Fibroblast of the conjunctiva (primary cell): ENCODE results near the gene L1CAM.

Source experiments
- DNase-seq: peaks from one replicate; pipeline ENCODE4 v3.0.0-alpha.2; 2010; ENCODE audit warnings: low read depth

The L1CAM gene, protein sequence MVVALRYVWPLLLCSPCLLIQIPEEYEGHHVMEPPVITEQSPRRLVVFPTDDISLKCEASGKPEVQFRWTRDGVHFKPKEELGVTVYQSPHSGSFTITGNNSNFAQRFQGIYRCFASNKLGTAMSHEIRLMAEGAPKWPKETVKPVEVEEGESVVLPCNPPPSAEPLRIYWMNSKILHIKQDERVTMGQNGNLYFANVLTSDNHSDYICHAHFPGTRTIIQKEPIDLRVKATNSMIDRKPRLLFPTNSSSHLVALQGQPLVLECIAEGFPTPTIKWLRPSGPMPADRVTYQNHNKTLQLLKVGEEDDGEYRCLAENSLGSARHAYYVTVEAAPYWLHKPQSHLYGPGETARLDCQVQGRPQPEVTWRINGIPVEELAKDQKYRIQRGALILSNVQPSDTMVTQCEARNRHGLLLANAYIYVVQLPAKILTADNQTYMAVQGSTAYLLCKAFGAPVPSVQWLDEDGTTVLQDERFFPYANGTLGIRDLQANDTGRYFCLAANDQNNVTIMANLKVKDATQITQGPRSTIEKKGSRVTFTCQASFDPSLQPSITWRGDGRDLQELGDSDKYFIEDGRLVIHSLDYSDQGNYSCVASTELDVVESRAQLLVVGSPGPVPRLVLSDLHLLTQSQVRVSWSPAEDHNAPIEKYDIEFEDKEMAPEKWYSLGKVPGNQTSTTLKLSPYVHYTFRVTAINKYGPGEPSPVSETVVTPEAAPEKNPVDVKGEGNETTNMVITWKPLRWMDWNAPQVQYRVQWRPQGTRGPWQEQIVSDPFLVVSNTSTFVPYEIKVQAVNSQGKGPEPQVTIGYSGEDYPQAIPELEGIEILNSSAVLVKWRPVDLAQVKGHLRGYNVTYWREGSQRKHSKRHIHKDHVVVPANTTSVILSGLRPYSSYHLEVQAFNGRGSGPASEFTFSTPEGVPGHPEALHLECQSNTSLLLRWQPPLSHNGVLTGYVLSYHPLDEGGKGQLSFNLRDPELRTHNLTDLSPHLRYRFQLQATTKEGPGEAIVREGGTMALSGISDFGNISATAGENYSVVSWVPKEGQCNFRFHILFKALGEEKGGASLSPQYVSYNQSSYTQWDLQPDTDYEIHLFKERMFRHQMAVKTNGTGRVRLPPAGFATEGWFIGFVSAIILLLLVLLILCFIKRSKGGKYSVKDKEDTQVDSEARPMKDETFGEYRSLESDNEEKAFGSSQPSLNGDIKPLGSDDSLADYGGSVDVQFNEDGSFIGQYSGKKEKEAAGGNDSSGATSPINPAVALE

DNA sequence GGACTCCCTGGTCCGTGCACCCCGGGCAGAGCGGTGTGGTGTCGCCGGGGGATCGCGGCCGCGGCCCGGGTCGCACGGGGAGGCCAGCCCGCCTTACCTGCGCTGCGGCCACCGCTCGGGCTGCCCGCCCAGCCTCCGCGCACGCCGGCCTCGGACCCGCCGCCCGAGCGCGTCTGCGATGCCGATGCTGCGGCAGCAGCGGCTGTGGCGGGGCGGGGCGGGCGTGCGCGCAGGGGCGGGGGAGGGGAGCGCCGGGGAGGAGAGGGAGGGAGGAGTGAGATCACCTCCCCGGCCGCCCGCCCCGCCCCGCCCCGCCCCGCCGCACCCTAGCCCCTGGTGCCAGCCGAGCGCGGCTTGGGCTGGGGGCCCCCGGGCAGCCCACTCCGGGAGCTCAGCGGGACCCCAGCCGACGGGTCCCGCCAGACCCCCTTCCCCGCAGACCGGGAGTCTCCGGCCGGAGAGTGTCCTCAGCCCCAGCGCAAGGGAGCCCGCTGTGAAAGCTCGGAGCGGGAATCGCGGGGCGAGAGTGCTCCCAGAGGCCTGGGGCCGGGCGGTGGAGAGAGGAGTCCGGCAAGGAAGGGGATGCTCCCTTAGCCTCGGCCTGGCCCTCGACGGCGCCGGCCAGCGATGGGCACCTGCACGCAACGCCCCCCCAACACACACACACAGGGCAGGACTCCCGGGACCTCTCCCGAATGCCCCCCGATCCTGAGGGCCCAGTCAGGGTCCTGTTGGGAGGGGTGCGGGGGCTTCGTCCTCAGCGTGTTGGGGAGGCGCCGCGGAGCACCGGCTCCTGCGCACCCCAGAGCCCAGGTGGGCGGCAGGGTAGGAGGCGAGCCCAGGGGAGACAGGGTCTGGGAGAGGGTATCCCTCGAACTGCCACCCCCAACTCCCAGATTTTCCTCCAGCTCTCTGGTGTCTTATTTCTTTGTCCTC is at the start of gene L1CAM:
L1CAM (minus strand) TSS at position 206 of the 936 bp plus-strand sequence. CDS start 10,337 bp downstream, outside the sequence.
- DNase-seq = no peak

DNA sequence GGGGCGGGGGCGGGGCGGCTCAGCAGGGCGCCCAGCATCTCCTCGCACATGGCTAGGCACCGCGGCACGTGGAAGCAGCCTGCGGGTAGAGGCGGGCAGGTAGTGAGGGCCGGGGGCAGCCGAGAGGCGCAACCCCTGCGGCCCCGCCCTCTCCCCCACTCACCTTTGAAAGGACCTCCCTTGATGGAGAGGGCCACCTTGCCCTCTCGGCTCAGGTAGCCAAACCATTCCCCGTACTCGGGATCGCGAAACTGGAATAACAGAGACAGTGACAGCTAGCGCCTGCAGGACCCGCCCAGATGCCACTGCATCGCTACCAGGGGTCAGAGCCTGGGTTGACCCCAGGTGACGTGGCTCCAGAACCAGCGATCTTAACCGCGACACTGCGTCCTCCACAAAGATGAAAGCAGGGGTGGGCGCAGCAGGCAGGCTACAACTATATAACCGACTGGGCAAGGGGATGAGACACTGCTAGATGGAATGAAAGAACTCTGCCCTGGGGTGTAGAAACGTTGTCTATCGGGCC is 49.4 kb upstream of the L1CAM start:
- DNase-seq = no peak

DNA sequence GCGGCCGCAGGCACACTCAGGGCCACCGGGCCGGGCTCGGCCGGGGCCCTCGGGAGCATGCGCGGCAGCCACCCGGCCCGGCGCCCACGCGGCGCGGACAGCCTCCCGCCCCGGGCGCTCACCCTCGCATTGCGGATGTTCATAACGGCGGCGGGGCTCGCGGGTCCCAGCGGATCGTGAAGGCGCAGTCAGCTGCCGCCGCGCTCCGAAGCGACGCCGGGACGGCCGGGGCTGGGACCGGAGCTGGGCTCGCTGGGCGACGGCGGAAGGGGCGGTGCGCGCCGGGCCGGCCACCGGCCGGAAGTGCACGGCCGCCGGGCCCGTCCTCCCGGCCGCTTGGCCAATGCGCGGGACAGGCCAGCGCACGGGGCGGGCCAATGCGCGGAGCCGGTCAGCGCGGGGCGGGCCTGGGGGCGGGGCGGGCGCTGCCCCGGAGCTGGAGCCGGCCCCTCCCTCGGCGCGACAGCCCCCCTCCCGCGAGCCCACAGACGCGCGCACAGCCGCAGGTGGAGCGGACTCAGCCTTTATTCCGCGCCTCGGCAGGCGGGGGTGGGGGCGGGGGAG is 48.9 kb upstream of the L1CAM start, which contains the start of gene NAA10:
NAA10 (minus strand) TSS at position 276 of the 564 bp plus-strand sequence; CDS start at position 143, 133 bp downstream.
- DNase-seq = peak; percentile 36

DNA sequence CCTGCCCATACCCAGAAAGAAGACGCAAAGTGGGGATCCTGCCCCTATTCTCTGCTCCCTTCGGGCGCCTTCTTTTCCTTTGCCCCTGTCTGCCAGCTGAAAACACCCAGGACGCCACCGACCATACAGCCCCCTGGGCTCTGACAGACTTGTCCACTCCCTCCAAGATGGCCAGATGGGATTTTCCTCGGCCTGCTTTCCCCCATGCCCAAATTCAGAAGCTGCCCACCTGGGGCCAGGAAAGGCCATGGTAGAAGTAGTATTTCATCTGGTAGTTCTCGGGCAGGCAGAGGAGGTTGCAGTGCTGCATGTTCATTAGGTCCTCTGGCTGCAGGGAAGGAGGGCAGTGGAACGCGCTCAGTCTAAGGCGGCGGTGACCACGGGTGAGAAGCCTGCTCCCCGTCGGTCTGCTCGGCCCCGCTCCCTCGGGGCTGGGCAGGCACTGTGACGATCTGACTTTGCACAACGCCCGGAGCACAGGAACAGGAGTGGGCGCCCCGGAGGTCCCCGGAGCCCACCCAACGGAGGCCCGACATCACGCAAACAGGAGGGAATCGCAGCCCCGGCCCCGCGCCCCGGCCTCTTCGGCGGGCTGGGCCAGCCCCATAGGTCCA is 48.3 kb upstream of the L1CAM start:
- DNase-seq = no peak

DNA sequence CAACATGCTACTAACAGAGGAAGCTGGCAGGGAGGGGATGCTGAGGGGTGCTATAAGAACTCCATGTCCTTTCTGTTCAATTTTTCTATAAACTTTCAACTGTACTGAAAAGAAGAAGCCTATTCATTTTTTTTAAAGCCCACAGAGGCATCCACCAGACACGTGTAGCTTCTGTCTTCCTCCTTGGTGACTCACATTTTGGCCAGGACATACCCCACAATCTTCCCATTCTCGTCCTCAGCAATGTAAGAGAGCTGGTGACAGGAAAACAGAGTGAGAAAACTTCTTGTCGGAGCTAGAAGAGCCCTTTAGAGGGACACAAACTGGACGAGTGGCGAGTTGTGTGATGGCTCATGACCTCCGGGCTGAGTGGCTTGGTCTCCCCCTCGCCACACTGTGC is 47.8 kb upstream of the L1CAM start:
- no peak for DNase-seq

DNA sequence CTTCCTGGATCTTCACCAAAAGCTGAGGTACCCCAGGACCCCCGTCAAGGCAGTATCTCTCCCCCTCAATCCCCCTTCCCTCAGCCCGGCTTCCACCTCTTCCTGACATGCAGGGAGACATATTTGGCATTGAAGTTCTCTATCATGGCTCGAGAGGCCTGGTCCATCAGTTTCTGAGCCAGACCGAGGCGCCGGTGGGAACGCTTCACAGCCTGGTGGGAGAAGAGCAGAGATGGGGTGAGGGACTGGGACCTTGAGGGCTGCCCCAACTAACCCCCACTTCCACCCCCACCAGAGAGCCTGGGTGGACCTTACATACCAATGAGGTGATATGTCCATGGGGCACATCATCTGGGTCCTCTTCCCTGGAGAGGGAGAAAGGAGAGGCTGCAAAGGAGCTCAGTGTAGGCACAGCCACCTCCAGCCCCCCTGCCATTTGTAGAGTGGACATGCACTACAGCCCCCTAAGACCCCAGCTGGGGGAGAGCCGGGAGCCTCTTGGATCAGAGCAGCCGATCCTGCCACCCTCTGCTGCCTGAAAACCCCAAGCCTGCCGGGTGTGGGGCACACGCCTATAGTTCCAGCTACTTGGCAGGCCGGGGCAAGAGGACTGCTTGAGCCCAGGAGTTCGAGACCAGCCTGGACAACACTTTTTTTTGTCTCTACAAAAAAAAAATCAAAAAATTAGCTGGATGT is 46.4 kb upstream of the L1CAM start:
- DNase-seq = no peak

DNA sequence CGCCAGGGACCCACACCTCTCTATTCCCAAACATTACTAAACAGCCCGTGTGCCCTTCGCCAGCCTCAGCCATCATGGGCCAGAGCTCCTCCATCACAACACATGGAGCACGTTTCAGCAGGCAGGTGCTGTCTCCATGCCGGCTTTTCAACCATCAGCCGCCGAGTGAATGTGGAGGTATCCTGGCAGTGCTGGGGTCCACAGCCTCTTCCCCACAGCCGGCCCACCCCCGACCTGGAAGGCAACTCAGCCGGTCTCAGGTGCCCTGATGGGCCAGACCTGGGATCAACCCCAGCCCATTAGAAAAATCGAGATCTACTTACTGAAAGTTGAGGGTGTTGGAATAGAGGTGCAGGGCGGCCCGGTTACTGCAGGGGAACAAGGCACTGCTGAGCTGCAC is 45.8 kb upstream of the L1CAM start:
- no peak for DNase-seq

DNA sequence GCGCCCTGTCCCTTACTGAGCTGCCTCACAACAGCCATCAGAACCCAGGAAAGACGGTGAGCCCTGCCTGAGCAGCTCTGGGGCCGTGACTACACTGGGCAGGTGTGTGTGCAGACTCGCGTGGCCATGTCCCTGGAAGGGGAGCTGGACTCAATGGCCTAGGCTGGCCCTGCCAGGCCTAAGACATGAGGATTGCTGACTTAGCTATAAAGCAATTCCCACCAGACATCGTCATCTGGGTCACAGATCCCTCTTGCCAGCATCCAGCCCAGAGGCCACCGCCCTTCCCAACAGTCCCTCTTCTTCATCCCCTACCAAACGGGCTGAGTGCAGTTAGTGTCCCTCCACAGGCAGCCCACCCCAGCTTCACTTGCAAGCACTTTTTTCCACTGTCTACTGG is 45.2 kb upstream of the L1CAM start:
- no peak for DNase-seq

DNA sequence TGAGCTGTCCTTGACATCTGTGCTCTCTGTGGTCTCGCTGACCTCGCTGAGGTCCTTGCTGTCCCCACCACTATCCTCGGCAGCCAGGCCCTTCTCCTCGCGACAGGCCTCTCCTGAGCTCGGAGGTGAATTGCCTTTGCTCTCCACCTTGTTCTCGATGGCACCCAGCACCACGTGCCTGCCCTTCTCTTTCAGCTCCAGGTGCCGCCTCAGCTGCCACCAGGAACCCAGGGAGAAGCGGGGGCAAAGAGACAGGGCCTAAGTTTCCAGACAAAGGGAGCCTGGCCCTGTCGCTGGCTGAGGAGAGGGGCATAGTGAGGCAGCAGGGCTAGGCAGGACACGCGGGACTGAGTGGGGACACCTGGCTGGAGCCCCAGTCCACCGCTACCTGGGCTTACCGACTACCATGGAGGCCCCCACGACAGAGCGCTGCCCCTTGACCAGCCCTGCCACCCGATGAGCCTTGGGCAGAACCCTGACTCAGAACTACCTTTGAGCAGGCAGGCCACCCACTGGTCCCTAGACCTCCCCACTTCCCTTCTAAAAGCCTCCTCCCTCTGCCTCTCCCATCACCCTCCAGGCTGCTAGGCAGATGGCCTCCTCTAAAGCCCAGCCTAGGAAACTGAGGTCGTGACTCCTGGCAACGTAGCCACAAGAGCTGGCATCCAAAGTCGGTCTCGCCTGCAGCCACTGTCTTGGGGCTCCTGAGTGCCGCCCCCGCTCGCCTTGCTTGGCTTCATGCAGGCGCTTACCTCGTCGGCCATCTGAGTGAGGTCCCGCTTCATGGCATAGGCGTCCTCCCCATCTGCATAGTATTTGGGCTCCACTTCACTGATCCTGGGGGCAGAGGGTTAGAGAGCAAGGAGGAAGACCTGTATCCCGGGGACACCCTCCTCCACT is 44.3 kb upstream of the L1CAM start:
- DNase-seq = no peak

DNA sequence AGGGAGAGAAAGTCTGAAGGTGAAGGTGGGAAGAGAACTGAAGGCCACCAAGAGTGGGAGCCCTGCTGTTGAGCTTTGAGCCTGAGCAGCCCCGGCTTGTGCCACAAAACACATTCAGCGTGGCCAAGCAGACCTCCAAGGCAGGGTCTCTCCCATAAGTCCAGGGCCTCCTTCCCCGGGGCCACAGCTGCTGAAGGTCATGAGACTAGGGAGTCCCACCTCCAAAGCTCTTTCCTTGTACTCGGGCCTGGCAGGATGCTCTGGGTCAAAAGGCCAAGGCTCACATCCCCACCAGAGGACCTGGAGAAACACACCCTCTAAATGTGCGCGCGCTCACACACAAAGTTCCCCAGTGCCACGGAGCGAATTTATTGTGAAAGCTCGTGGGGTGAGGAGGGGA is 43.6 kb upstream of the L1CAM start:
- DNase-seq = no peak

DNA sequence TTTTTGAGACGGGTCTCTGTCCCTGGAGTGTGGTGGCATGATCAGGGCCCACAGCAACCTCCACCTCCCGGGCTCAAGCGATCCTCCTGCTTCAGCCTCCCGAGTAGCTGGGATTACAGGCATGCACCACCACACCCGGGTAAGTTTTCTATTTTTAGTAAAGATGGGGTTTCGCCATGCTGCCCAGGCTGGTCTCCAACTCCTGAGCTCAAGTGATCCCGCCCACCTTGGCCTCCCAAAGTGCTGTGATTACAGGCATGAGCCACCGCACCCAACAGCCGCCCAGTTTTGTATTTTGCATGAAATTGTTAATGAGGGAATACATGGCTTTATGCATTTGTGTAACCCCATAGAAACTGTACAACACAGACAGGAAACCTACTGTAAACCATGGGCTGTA is 42.9 kb upstream of the L1CAM start:
- no peak for DNase-seq

DNA sequence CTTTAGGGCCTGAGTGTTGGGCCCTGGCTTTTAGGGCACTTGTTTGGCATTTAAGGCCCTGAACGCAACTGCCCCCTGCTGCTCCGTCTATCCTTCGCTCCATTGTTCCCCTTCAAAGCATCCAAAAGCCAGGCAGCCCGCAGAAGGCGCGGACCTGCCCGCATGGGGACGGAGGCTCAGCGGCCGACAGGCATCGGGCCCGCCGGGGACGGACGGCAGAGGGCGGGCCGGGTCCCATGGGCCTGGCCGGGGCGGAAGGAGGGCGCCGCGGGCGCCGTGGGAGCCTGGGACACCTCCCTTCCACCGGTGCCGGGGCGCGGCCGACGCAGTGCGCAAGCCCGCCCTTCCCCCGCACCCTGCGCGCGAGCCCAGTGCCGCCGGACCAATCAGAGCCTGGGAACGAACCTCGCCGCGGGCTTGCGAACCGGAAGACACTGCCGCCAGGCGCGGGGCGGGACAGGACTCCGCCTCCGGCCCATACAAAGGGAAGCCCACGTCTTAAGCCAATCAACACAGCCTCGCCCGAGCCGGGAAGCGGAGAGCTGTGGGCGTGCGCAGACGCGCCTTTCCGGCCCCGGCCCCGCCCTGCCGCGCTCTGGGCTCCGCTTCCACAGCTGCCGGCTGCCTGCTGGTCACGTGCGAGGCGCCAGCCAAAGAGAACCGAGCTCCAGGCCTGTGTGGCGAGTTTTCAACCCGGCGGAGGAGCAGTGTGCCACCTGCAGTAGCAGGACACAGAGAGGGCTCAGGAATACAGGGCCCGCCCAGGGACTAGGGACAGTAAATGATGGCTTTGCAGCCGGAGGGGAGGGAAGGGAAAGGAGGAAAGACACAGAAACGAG is 42.2 kb upstream of the L1CAM start:
- DNase-seq = peak; percentile 97

DNA sequence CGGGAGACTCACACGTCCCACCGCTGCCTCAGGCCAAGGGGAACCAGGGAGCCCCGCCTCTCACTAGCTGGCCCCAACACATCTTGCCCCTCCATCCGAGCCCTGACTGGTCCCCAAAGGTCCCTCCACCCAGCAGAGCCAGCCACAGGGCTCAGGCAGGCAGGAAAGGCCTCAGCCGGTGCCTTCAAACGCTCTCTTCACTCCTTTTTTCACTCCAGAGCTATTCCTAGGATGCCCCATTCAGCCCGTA is 41.6 kb upstream of the L1CAM start:
- no peak for DNase-seq

DNA sequence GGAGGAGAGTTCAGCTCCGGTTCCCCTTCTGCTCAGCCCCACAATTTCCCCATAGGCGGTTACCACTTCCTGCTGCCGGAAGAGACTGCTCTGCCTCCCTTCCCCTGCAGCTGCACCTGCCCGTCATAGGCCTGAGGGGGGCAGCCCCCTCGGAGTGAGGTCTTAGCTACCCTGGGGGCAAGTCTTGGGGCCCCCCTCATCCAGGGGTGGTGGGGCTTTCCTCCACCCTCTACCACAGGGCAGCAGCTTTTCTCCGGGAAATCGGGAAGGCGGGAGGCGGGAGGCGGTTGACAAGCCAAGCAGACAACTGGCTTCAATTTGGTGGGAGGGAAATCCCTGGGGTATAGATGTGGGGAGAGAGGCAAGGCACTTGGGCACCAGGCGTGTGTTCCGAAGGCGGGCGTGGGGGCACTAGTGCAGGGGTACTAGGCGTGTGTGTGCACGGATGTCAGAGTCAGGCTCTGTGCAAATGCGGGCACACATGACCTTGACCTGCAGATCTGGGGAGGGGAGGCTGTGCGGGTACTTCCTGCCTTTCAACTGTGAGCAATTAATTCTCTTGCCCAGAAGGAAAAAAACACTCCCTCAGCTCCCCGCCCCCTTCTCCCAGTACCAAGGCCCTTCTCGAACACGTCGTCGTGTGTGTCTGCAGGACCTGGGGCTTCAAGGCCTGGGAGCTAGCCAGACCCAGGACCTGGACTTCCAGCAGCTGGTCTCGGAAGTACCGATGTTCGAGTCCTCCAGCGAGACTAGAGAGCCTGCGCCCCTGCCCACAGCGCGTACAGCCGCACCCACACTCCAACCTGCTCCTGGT is 41.1 kb upstream of the L1CAM start:
- DNase-seq = no peak

DNA sequence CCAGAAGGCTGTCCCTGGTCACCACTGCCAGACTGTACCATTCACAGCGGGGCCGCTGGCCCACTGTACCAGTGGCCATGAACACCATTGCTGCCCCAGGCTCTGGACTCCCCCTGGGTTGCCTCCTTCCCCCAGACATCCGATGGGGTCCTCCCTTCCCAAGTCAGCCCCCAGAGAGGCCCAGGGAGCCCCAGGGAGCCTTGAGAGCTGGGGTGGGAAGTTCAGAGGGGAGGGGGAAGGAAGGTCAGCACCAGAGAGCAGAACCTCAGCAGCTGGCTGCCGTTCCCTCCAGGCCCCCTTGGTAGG is 40.5 kb upstream of the L1CAM start:
- no peak for DNase-seq

DNA sequence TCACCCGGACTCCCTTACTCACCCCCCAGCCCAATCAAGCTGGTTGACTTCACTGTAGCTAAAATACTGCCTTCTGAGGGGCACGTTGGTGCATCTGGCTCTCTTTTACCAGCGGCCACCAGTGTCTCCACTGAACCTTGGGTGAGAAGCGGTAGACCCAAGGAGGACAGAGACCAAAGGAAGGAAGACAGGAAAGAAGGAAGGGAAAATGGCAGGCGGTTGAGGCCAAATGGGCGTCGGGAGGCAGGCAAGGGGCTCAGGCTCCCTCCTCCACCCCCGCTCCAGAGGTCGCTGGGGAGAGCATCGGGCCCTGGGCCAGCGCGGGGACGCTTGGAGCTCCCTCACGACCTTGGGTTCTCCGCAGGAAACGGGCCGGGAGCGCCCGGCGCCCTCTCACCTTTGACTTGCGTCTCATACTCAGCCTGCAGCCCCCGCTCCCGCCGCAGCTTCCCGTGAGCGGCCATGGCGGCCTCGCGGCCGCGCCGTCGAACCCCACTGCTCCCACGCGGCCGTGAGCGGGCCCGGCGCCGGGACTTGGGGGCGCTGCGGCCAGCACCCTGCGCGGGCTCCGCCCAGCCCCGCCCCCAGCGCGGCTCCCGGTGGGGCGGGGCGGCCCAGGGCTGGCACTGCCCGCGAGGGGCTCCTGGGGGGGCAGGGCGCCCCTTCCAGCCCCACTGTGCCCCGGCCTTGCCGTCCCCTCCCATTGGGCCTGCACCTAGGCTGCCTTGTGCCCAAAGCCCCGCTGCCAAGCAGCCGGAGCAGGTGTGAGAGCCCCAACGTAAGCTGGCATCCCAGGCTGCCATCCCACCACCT is 40.0 kb upstream of the L1CAM start, which contains the start of gene ARHGAP4:
ARHGAP4 (minus strand) TSS at position 526 of the 813 bp plus-strand sequence; CDS start at position 464, 62 bp downstream.
- no peak for DNase-seq
